ENCODE data around the gene CD300LG.
A peak's percentile ranks its signal among the peaks of the same experiment; 100 is the strongest.

Gene CD300LG

DNA sequence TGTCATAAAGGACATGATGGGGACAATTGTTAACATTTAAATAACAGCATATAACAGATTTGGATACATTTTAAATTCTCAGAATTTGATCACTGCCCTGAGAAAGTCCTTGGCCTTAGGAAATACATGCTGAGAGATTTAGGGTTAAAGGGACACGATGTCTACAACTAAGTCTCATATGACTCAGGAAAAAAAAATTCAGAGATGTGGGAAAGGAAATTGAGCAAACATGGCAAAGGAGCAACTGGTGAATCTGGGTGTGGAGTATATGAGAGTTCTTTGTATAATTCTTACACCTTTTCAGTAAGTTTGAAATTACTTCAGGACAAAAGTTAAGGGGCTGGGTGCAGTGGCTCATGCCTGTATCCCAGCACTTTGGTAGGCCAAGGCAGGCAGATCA lies 32.3 kb upstream of the CD300LG start:
- TF ChIP-seq BACH2 (CRISPR knock-in tag; IDR thresholded peaks at IDR 0.05; ENCODE audit: borderline replicate concordance) (no peak), TCF4 (CRISPR knock-in tag; IDR thresholded peaks at IDR 0.05; ENCODE audit: borderline replicate concordance) (no peak), PPARA (CRISPR knock-in tag; IDR thresholded peaks at IDR 0.05; ENCODE audit: borderline replicate concordance) (no peak), ZNF565 (CRISPR knock-in tag; conservative IDR thresholded peaks at IDR 0.05; ENCODE audit: low read depth) (no peak), RARB (CRISPR knock-in tag; IDR thresholded peaks at IDR 0.05) (no peak), SNAI2 (CRISPR knock-in tag; IDR thresholded peaks at IDR 0.05) (no peak), GLIS3 (CRISPR knock-in tag; IDR thresholded peaks at IDR 0.05) (no peak), ESRRG (CRISPR knock-in tag; IDR thresholded peaks at IDR 0.05) (no peak), TOX (CRISPR knock-in tag; IDR thresholded peaks at IDR 0.05; ENCODE audit: borderline replicate concordance) (no peak), ARNTL (CRISPR knock-in tag; IDR thresholded peaks at IDR 0.05; ENCODE audit: borderline replicate concordance, low read depth) (no peak), ZFP30 (CRISPR knock-in tag; IDR thresholded peaks at IDR 0.05) (no peak), ZFP3 (CRISPR knock-in tag; IDR thresholded peaks at IDR 0.05) (no peak), OSR1 (CRISPR knock-in tag; IDR thresholded peaks at IDR 0.05) (no peak), ZC3H10 (CRISPR knock-in tag; IDR thresholded peaks at IDR 0.05) (no peak), ISL1 (CRISPR knock-in tag; IDR thresholded peaks at IDR 0.05) (no peak)
- TF ChIP-seq, protein P1, sequence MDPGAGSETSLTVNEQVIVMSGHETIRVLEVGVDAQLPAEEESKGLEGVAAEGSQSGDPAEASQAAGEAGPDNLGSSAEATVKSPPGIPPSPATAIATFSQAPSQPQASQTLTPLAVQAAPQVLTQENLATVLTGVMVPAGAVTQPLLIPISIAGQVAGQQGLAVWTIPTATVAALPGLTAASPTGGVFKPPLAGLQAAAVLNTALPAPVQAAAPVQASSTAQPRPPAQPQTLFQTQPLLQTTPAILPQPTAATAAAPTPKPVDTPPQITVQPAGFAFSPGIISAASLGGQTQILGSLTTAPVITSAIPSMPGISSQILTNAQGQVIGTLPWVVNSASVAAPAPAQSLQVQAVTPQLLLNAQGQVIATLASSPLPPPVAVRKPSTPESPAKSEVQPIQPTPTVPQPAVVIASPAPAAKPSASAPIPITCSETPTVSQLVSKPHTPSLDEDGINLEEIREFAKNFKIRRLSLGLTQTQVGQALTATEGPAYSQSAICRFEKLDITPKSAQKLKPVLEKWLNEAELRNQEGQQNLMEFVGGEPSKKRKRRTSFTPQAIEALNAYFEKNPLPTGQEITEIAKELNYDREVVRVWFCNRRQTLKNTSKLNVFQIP (CRISPR knock-in tag; IDR thresholded peaks at IDR 0.05; ENCODE audit: borderline replicate concordance, low read depth), result no peak
- TF ChIP-seq, protein P2, sequence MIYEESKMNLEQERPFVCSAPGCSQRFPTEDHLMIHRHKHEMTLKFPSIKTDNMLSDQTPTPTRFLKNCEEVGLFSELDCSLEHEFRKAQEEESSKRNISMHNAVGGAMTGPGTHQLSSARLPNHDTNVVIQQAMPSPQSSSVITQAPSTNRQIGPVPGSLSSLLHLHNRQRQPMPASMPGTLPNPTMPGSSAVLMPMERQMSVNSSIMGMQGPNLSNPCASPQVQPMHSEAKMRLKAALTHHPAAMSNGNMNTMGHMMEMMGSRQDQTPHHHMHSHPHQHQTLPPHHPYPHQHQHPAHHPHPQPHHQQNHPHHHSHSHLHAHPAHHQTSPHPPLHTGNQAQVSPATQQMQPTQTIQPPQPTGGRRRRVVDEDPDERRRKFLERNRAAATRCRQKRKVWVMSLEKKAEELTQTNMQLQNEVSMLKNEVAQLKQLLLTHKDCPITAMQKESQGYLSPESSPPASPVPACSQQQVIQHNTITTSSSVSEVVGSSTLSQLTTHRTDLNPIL (CRISPR knock-in tag; IDR thresholded peaks at IDR 0.05; ENCODE audit: low read depth), result no peak
- TF ChIP-seq, protein P3, sequence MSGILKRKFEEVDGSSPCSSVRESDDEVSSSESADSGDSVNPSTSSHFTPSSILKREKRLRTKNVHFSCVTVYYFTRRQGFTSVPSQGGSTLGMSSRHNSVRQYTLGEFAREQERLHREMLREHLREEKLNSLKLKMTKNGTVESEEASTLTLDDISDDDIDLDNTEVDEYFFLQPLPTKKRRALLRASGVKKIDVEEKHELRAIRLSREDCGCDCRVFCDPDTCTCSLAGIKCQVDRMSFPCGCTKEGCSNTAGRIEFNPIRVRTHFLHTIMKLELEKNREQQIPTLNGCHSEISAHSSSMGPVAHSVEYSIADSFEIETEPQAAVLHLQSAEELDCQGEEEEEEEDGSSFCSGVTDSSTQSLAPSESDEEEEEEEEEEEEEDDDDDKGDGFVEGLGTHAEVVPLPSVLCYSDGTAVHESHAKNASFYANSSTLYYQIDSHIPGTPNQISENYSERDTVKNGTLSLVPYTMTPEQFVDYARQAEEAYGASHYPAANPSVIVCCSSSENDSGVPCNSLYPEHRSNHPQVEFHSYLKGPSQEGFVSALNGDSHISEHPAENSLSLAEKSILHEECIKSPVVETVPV (CRISPR knock-in tag; IDR thresholded peaks at IDR 0.05), result no peak
- ATAC-seq, result peak; percentile 33; the same call in 2 of the 3 replicates

DNA sequence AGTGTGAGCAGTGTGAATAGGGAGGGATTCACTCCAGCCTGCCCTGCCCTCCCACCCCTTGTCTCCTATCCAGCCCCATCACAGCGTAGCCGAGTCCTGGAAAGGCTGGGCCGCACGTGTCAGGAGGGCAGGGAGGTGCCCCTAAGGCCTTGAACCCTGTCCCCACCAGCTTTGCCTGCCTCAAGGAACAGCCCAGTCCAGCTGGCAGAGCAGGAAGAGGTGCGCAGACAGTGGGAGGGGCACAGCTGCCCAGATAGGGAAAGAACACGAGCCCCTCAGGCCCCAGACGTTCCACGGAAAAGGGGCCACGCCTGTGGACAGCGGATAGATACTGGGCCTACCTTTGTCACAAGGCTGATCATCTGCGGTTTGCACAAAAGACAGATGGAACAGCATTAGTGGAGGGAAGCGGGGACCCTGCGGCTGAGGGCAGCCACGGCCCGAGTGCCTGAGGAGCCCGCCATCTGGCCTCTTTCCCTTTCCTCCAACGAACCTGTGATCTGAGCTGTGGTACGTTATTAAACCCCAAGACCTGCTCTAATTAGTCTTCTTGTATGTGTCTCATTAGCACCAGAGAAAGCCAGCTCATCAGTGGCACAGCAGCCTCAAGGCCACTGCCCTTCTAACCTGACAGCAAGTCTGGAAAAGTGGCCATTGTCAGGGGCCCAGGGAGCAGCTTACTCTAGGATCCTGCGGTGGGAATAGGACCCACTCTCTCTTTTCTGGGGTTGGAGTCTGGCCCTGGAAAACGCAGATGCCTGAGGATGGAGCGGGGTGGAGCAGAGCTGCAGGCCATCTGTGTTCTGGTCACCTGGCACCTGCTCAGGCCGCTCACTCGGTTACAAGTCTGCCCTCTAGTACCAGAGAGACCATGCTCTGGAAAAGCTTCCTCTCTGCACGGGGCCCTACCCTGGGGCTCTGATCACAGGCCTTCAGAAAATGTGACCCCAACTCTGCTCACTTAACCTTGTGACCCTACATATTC lies 30.3 kb upstream of the CD300LG start:
- ATAC-seq, result no peak
- TF ChIP-seq ZNF8 (CRISPR knock-in tag; IDR thresholded peaks at IDR 0.05), result no peak
- no peak for TF ChIP-seq ZC3H10 (CRISPR knock-in tag; IDR thresholded peaks at IDR 0.05)
- TF ChIP-seq BACH2 (CRISPR knock-in tag; IDR thresholded peaks at IDR 0.05; ENCODE audit: borderline replicate concordance), result no peak
- TF ChIP-seq TCF4 (CRISPR knock-in tag; IDR thresholded peaks at IDR 0.05; ENCODE audit: borderline replicate concordance), result no peak
- no peak for TF ChIP-seq ISL1 (CRISPR knock-in tag; IDR thresholded peaks at IDR 0.05)
- no peak for TF ChIP-seq CSDC2 (CRISPR knock-in tag; IDR thresholded peaks at IDR 0.05)
- no peak for TF ChIP-seq RARB (CRISPR knock-in tag; IDR thresholded peaks at IDR 0.05)
- TF ChIP-seq TOX (CRISPR knock-in tag; IDR thresholded peaks at IDR 0.05; ENCODE audit: borderline replicate concordance), result no peak
- TF ChIP-seq, protein P1 (CRISPR knock-in tag; IDR thresholded peaks at IDR 0.05; ENCODE audit: borderline replicate concordance, low read depth), result no peak
- TF ChIP-seq, protein P2 (CRISPR knock-in tag; IDR thresholded peaks at IDR 0.05; ENCODE audit: low read depth), result no peak
- no peak for TF ChIP-seq OSR1 (CRISPR knock-in tag; IDR thresholded peaks at IDR 0.05)
- no peak for TF ChIP-seq ESRRG (CRISPR knock-in tag; IDR thresholded peaks at IDR 0.05)
- no peak for TF ChIP-seq ZFP3 (CRISPR knock-in tag; IDR thresholded peaks at IDR 0.05)
- no peak for TF ChIP-seq SNAI2 (CRISPR knock-in tag; IDR thresholded peaks at IDR 0.05)

DNA sequence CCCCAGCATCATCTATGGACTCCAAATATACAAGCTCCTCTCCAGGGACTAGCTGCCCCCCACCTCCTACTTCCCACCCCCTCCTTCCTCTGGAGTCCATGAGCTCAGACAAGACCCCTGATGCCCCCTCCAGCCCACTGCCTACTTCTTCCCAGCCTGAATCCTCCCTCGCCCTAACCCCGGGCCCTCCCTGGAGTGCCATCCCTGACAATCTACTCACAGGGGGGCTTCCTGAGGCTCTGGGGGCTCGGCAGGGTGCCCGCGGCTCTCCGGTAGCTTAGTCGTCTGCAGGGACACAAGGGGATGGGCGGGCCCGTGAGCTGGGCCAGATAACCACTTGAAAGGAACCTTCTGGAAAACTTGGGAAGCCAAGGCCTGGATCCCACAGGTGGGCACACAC lies 29.1 kb upstream of the CD300LG start:
- ATAC-seq, result no peak
- TF ChIP-seq, protein P4, sequence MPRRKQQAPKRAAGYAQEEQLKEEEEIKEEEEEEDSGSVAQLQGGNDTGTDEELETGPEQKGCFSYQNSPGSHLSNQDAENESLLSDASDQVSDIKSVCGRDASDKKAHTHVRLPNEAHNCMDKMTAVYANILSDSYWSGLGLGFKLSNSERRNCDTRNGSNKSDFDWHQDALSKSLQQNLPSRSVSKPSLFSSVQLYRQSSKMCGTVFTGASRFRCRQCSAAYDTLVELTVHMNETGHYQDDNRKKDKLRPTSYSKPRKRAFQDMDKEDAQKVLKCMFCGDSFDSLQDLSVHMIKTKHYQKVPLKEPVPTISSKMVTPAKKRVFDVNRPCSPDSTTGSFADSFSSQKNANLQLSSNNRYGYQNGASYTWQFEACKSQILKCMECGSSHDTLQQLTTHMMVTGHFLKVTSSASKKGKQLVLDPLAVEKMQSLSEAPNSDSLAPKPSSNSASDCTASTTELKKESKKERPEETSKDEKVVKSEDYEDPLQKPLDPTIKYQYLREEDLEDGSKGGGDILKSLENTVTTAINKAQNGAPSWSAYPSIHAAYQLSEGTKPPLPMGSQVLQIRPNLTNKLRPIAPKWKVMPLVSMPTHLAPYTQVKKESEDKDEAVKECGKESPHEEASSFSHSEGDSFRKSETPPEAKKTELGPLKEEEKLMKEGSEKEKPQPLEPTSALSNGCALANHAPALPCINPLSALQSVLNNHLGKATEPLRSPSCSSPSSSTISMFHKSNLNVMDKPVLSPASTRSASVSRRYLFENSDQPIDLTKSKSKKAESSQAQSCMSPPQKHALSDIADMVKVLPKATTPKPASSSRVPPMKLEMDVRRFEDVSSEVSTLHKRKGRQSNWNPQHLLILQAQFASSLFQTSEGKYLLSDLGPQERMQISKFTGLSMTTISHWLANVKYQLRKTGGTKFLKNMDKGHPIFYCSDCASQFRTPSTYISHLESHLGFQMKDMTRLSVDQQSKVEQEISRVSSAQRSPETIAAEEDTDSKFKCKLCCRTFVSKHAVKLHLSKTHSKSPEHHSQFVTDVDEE (CRISPR knock-in tag; IDR thresholded peaks at IDR 0.05), result no peak
- TF ChIP-seq ESRRG (CRISPR knock-in tag; IDR thresholded peaks at IDR 0.05) (no peak), ARNTL (CRISPR knock-in tag; IDR thresholded peaks at IDR 0.05; ENCODE audit: borderline replicate concordance, low read depth) (no peak), ZNF70 (CRISPR knock-in tag; IDR thresholded peaks at IDR 0.05) (no peak), PPARA (CRISPR knock-in tag; IDR thresholded peaks at IDR 0.05; ENCODE audit: borderline replicate concordance) (no peak), OSR1 (CRISPR knock-in tag; IDR thresholded peaks at IDR 0.05) (no peak)

All from SK-N-SH treated with all-trans-retinoic acid at 6 μM for 48 hours (cell line).